NOMO-1 (cell line): ENCODE measurements around the gene NDUFAF8.

Experiments
- DNase-seq, 2 experiments: peaks; one replicate each; lab custom pipeline; 2025; ENCODE audit not compliant: unreplicated experiment in 2 of 2; lab: John Stamatoyannopoulos, UW

NDUFAF8 gene

GRCh38 chr17:81250286-81251093, 11.4 kb downstream of the NDUFAF8 start:
- no peak for DNase-seq

- no peak for DNase-seq
These were observed 12.1 kb downstream of the NDUFAF8 start for GRCh38 chr17:81251094-81251708.

GRCh38 chr17:81251709-81252301, 12.7 kb downstream of the NDUFAF8 start:
- DNase-seq: no peak

GRCh38 chr17:81252326-81252986, 13.3 kb downstream of the NDUFAF8 start:
- no peak for DNase-seq

- no peak for DNase-seq
These were observed 13.8 kb downstream of the NDUFAF8 start for GRCh38 chr17:81252987-81253329.

- peak; percentile 13 to 23 for DNase-seq
These were observed 14.4 kb downstream of the NDUFAF8 start for GRCh38 chr17:81253358-81254131.

GRCh38 chr17:81254955-81255717, 16.0 kb downstream of the NDUFAF8 start:
- DNase-seq: peak; percentile 76 to 83

GRCh38 chr17:81256616-81257015, 17.5 kb downstream of the NDUFAF8 start:
- no peak for DNase-seq

GRCh38 chr17:81257533-81257932, 18.4 kb downstream of the NDUFAF8 start:
- no peak for DNase-seq

GRCh38 chr17:81258292-81258691, 19.2 kb downstream of the NDUFAF8 start:
- DNase-seq: no peak

- DNase-seq: no peak
These were observed 20.0 kb downstream of the NDUFAF8 start for GRCh38 chr17:81259058-81259605.

GRCh38 chr17:81260171-81260570, 21.1 kb downstream of the NDUFAF8 start:
- no peak for DNase-seq

GRCh38 chr17:81260641-81261040, 21.5 kb downstream of the NDUFAF8 start:
- DNase-seq: no peak

GRCh38 chr17:81261096-81261495, 22.0 kb downstream of the NDUFAF8 start:
- DNase-seq: no peak

GRCh38 chr17:81261582-81262336, 22.6 kb downstream of the NDUFAF8 start:
- DNase-seq: no peak

GRCh38 chr17:81263371-81264181, 24.5 kb downstream of the NDUFAF8 start:
- DNase-seq: no peak

- no peak for DNase-seq
These were observed 25.5 kb downstream of the NDUFAF8 start for GRCh38 chr17:81264640-81265039.

- DNase-seq: no peak
These were observed 26.5 kb downstream of the NDUFAF8 start for GRCh38 chr17:81265576-81265975.
